Astrocyte (in vitro differentiated cells and primary cell): Measurements from ENCODE around the gene OR4E2. TPM values are rescaled to one million over a fixed set of nuclear protein-coding genes. Genes with fewer than 3 reads are reported as not detected.

Experiments used
- DNase-seq: peaks from one replicate; pipeline ENCODE4 v3.0.0-alpha.2; 2010; ENCODE audit warnings: low read depth
- FAIRE-seq: peaks from 2 replicates; lab custom pipeline; 2011; peaks lifted over from hg19 to GRCh38; lab: Jason Lieb, UNC
- H2AFZ ChIP-seq: 2 replicates; pipeline ENCODE4 v1.6.0; 2012; ENCODE audit warnings: low read depth, low read length, inconsistent platforms
- H3K27ac ChIP-seq: 2 replicates; pipeline ENCODE4 v1.5.1; 2011; ENCODE audit warnings: low read depth, low read length, inconsistent platforms
- H3K27me3 ChIP-seq: 2 replicates; pipeline ENCODE4 v1.6.0; 2011; ENCODE audit warnings: low read length, inconsistent platforms; ENCODE audit not compliant: insufficient read depth
- H3K36me3 ChIP-seq: 2 replicates; pipeline ENCODE4 v1.5.1; 2011; ENCODE audit warnings: low read length, inconsistent platforms; ENCODE audit not compliant: insufficient read depth
- H3K4me1 ChIP-seq: 2 replicates; pipeline ENCODE4 v1.5.1; 2011; ENCODE audit warnings: low read length, inconsistent platforms; ENCODE audit not compliant: insufficient read depth
- H3K4me2 ChIP-seq: 2 replicates; pipeline ENCODE4 v1.6.0; 2012; ENCODE audit warnings: low read length, inconsistent platforms
- H3K4me3 ChIP-seq: 2 replicates; pipeline ENCODE4 v1.5.1; 2011; ENCODE audit warnings: low read depth, mild to moderate bottlenecking, low read length, inconsistent platforms; ENCODE audit not compliant: insufficient read depth
- H3K79me2 ChIP-seq: 2 replicates; pipeline ENCODE4 v1.6.0; 2012; ENCODE audit warnings: mild to moderate bottlenecking, low read length, inconsistent platforms; ENCODE audit not compliant: insufficient read depth
- H3K9ac ChIP-seq: 2 replicates; pipeline ENCODE4 v1.6.0; 2012; ENCODE audit warnings: mild to moderate bottlenecking, low read length, inconsistent platforms
- H3K9me3 ChIP-seq: 2 replicates; pipeline ENCODE4 v1.5.1; 2012; ENCODE audit warnings: low read depth, mild to moderate bottlenecking, low read length, inconsistent platforms; ENCODE audit not compliant: insufficient read depth
- H4K20me1 ChIP-seq: 2 replicates; pipeline ENCODE4 v1.6.0; 2012; ENCODE audit warnings: low read length, inconsistent platforms; ENCODE audit not compliant: insufficient read depth
- H3K27ac Mint-ChIP-seq: one replicate; pipeline ENCODE4 v1.8.0; 2021; ENCODE audit warnings: mild to moderate bottlenecking, mixed read lengths; ENCODE audit not compliant: unreplicated experiment
- H3K27me3 Mint-ChIP-seq: one replicate; pipeline ENCODE4 v1.8.0; 2021; ENCODE audit warnings: low read depth, mixed read lengths; ENCODE audit not compliant: unreplicated experiment
- H3K36me3 Mint-ChIP-seq: one replicate; pipeline ENCODE4 v1.8.0; 2021; ENCODE audit warnings: low read depth, mixed read lengths; ENCODE audit not compliant: unreplicated experiment
- H3K4me1 Mint-ChIP-seq: one replicate; pipeline ENCODE4 v1.8.0; 2021; ENCODE audit warnings: low read depth, mixed read lengths; ENCODE audit not compliant: unreplicated experiment
- H3K4me3 Mint-ChIP-seq: one replicate; pipeline ENCODE4 v1.8.0; 2021; ENCODE audit warnings: mild to moderate bottlenecking, moderate library complexity, mixed read lengths; ENCODE audit not compliant: unreplicated experiment
- H3K9me3 Mint-ChIP-seq: one replicate; pipeline ENCODE4 v1.8.0; 2021; ENCODE audit warnings: mild to moderate bottlenecking, mixed read lengths; ENCODE audit not compliant: unreplicated experiment
- CTCF ChIP-seq: IDR thresholded peaks from 2 replicates; pipeline ENCODE4 v1.5.1; 2011; ENCODE audit warnings: low read depth, mild to moderate bottlenecking, inconsistent platforms, low read length, moderate library complexity; ENCODE audit not compliant: insufficient read depth
- EZH2 ChIP-seq: IDR thresholded peaks from 2 replicates; pipeline ENCODE4 v1.6.1; 2012; ENCODE audit warnings: mild to moderate bottlenecking, low read length, inconsistent platforms; ENCODE audit not compliant: insufficient read depth
- total RNA-seq: library from RNA; stranded (reverse); gene quantifications from 2 replicates; pipeline ENCODE4 v1.2.1, GENCODE V29; 2021

Gene OR4E2
- total RNA-seq, 1 donor from 2014 or later, result not detected

GRCh38 chr14:21669284-21669683 lies 15.6 kb downstream of the OR4E2 start:
- H3K27me3 Mint-ChIP-seq, result no peaks in the 10 kb centered on the region
- no peak overlapping the region for H3K27ac Mint-ChIP-seq
- Histone ChIP-seq H3K36me3 (no peaks in the 10 kb centered on the region), H4K20me1 (no peaks in the 10 kb centered on the region), H2AFZ (no peak overlapping the region), H3K4me1 (peaks cover 4% of the 10 kb centered on the region), H3K9ac (no peak overlapping the region), H3K27me3 (no peaks in the 10 kb centered on the region), H3K4me3 (no peak overlapping the region), H3K27ac (no peak overlapping the region), H3K79me2 (no peaks in the 10 kb centered on the region), H3K9me3 (no peaks in the 10 kb centered on the region), H3K4me2 (no peak overlapping the region)
- H3K4me1 Mint-ChIP-seq, result peaks cover 4% of the 10 kb centered on the region
- DNase-seq (no peak), FAIRE-seq (no peak)
- peaks cover 2% of the 10 kb centered on the region for H3K9me3 Mint-ChIP-seq
- no peak overlapping the region for H3K4me3 Mint-ChIP-seq
- TF ChIP-seq CTCF, result no peak
- no peak for TF ChIP-seq EZH2
- H3K36me3 Mint-ChIP-seq, result no peaks in the 10 kb centered on the region

DNA sequence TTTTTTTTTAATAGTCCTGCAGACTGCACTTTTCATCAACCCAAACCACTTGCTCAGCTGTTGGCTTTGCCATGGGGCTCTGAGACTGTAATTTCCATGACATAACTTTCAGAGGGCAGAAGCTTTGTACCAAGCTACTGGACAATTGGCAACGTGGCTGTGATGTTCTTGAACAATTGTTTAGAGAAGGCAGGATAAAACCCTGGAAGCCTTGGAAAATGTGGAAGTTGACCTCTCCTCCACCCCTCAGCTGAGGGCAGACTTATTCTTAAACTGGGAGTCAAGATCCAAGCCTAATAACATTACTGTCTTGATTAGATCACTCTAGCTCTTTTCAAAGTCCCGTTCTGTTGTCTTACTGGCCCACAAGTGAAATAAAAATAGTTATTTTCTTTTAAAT lies 17.7 kb downstream of the OR4E2 start:
- Histone ChIP-seq H4K20me1 (no peaks in the 10 kb centered on the region), H3K36me3 (no peaks in the 10 kb centered on the region), H3K27me3 (no peaks in the 10 kb centered on the region), H3K79me2 (no peaks in the 10 kb centered on the region), H3K4me1 (peaks cover 4% of the 10 kb centered on the region), H2AFZ (no peak overlapping the region), H3K9me3 (no peaks in the 10 kb centered on the region), H3K9ac (no peak overlapping the region), H3K4me3 (no peak overlapping the region), H3K27ac (no peak overlapping the region), H3K4me2 (no peak overlapping the region)
- Mint-ChIP-seq H3K27ac (no peak overlapping the region), H3K4me1 (peaks cover 4% of the 10 kb centered on the region), H3K4me3 (no peak overlapping the region), H3K36me3 (no peaks in the 10 kb centered on the region), H3K9me3 (peaks cover 3% of the 10 kb centered on the region), H3K27me3 (no peaks in the 10 kb centered on the region)
- DNase-seq (no peak), FAIRE-seq (no peak)
- TF ChIP-seq CTCF, result no peak
- no peak for TF ChIP-seq EZH2

DNA sequence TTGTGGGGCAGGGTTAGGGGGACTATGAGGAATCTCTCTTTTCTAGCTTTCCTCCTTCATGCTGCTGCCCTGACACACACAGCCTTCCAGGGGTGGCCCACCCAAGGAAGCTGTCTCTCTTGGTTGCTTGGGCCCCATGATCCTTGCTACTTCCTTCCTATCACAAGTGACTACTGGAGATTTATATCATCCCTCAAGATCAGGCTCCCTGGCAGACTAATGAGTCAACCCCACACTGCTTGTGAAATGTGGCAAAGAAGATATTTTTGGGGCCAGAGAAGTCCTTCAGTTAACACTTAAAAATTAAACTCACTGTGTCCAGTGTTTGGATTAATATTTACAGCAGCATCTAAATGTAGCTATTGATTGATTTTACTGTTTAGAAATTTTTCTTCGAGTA lies 18.5 kb downstream of the OR4E2 start:
- H3K4me3 ChIP-seq, result no peak overlapping the region
- no peak overlapping the region for H3K4me2 ChIP-seq

More for the DNA sequence above, 18.5 kb downstream of the OR4E2 start:
- H3K79me2 ChIP-seq, result no peaks in the 10 kb centered on the region
- peaks cover 4% of the 10 kb centered on the region for H3K4me1 Mint-ChIP-seq
- no peaks in the 10 kb centered on the region for H3K36me3 Mint-ChIP-seq
- DNase-seq (no peak), FAIRE-seq (no peak)
- H3K4me1 ChIP-seq, result peaks cover 4% of the 10 kb centered on the region
- H3K9me3 ChIP-seq, result no peaks in the 10 kb centered on the region
- H3K27me3 ChIP-seq, result no peaks in the 10 kb centered on the region
- H4K20me1 ChIP-seq, result no peaks in the 10 kb centered on the region
- TF ChIP-seq EZH2 (no peak), CTCF (no peak)
- H3K36me3 ChIP-seq, result no peaks in the 10 kb centered on the region
- peaks cover 3% of the 10 kb centered on the region for H3K9me3 Mint-ChIP-seq
- no peak overlapping the region for H3K27ac ChIP-seq
- H3K9ac ChIP-seq, result no peak overlapping the region
- no peaks in the 10 kb centered on the region for H3K27me3 Mint-ChIP-seq
- H3K27ac Mint-ChIP-seq, result peak overlapping the region; percentile 6
- H3K4me3 Mint-ChIP-seq, result no peak overlapping the region
- H2AFZ ChIP-seq, result no peak overlapping the region
